ENCODE data around the gene TMF1.

TMF1 gene

GRCh38 chr3:69088063-69088462 lies 35.9 kb upstream of the TMF1 start:
- Histone ChIP-seq H3K9ac (no peak overlapping the region; the same call in 1 of the 2 replicates), H3K36me3 (peaks cover 13% of the 10 kb centered on the region; the same call in 1 of the 2 replicates), H3K4me3 (no peak overlapping the region), H3K4me1 (peaks cover 81% of the 10 kb centered on the region), H4K20me1 (no peaks in the 10 kb centered on the region), H3K4me2 (peak overlapping the region; percentile 87; the same call in 1 of the 2 replicates), H3K27ac (no peak overlapping the region), H3K9me3 (no peaks in the 10 kb centered on the region), H3K27me3 (no peaks in the 10 kb centered on the region)
- TF ChIP-seq Cebpa-rat (IDR thresholded peaks at IDR 0.05): no peak

GRCh38 chr3:69087030-69087791 lies 35.1 kb upstream of the TMF1 start:
- no peak for TF ChIP-seq Cebpa-rat (IDR thresholded peaks at IDR 0.05)
- H3K27me3 ChIP-seq: no peaks in the 10 kb centered on the region
- peak overlapping the region; percentile 85 for H3K9ac ChIP-seq
- no peaks in the 10 kb centered on the region for H3K9me3 ChIP-seq
- peak overlapping the region; percentile 92; the same call in 1 of the 2 replicates for H3K4me3 ChIP-seq
- H3K27ac ChIP-seq: no peak overlapping the region
- no peaks in the 10 kb centered on the region for H4K20me1 ChIP-seq
- H3K4me1 ChIP-seq: peaks cover 81% of the 10 kb centered on the region
- peak overlapping the region; percentile 87 for H3K4me2 ChIP-seq
- peaks cover 13% of the 10 kb centered on the region; the same call in 1 of the 2 replicates for H3K36me3 ChIP-seq

- peak overlapping the region; percentile 87 for H3K4me2 ChIP-seq
- H3K27me3 ChIP-seq: no peaks in the 10 kb centered on the region
- H4K20me1 ChIP-seq: no peaks in the 10 kb centered on the region
- TF ChIP-seq Cebpa-rat (IDR thresholded peaks at IDR 0.05): no peak
- H3K36me3 ChIP-seq: peaks cover 13% of the 10 kb centered on the region; the same call in 1 of the 2 replicates
- peak overlapping the region; percentile 92 for H3K4me3 ChIP-seq
- H3K9me3 ChIP-seq: no peaks in the 10 kb centered on the region
- H3K9ac ChIP-seq: peak overlapping the region; percentile 85
- peaks cover 83% of the 10 kb centered on the region for H3K4me1 ChIP-seq
- H3K27ac ChIP-seq: peak overlapping the region; percentile 68
These were observed 33.9 kb upstream of the TMF1 start for GRCh38 chr3:69085833-69086722.

- no peak for TF ChIP-seq Cebpa-rat (IDR thresholded peaks at IDR 0.05)
- Histone ChIP-seq H4K20me1 (no peaks in the 10 kb centered on the region), H3K27me3 (no peaks in the 10 kb centered on the region), H3K36me3 (peaks cover 11% of the 10 kb centered on the region; the same call in 1 of the 2 replicates), H3K4me1 (peaks cover 83% of the 10 kb centered on the region), H3K9me3 (no peaks in the 10 kb centered on the region), H3K4me3 (peak overlapping the region; percentile 92), H3K27ac (peak overlapping the region; percentile 68), H3K4me2 (peak overlapping the region; percentile 87), H3K9ac (peak overlapping the region; percentile 85)
These were observed 33.2 kb upstream of the TMF1 start for GRCh38 chr3:69085168-69085832.

- H3K4me3 ChIP-seq: peak within 1 kb of the TSS; percentile 92
- peaks cover 78% of the 10 kb centered on the region for H3K4me1 ChIP-seq
- no peak for TF ChIP-seq Cebpa-rat (IDR thresholded peaks at IDR 0.05)
- peaks cover 3% of the 10 kb centered on the region for H4K20me1 ChIP-seq
- H3K36me3 ChIP-seq: peaks cover 4% of the 10 kb centered on the region; the same call in 1 of the 2 replicates
- no peaks in the 10 kb centered on the region for H3K9me3 ChIP-seq
- peak within 1 kb of the TSS; percentile 87 for H3K4me2 ChIP-seq
- peak within 1 kb of the TSS; percentile 85 for H3K9ac ChIP-seq
- no peaks in the 10 kb centered on the region for H3K27me3 ChIP-seq
- peak within 1 kb of the TSS; percentile 68 for H3K27ac ChIP-seq
These were observed 32.4 kb upstream of the TMF1 start, which contains the start of gene ARL6IP5 for GRCh38 chr3:69084326-69085167. TSS of gene ARL6IP5 (plus strand) at chr3:69084937. CDS start at chr3:69085048, 111 bp downstream.

GRCh38 chr3:69082805-69083204 lies 30.7 kb upstream of the TMF1 start:
- Histone ChIP-seq H3K4me2 (peak overlapping the region; percentile 87), H4K20me1 (peaks cover 16% of the 10 kb centered on the region), H3K36me3 (no peaks in the 10 kb centered on the region), H3K27me3 (no peaks in the 10 kb centered on the region), H3K27ac (peak overlapping the region; percentile 50), H3K4me1 (peaks cover 79% of the 10 kb centered on the region), H3K4me3 (peak overlapping the region; percentile 30; the same call in 1 of the 2 replicates), H3K9ac (peak overlapping the region; percentile 45; the same call in 1 of the 2 replicates), H3K9me3 (no peaks in the 10 kb centered on the region)
- no peak for TF ChIP-seq Cebpa-rat (IDR thresholded peaks at IDR 0.05)

GRCh38 chr3:69082361-69082760 lies 30.2 kb upstream of the TMF1 start:
- Histone ChIP-seq H3K4me2 (peak overlapping the region; percentile 87), H3K9me3 (no peaks in the 10 kb centered on the region), H3K4me1 (peaks cover 77% of the 10 kb centered on the region), H3K27ac (peak overlapping the region; percentile 50), H3K9ac (peak overlapping the region; percentile 45), H3K4me3 (peak overlapping the region; percentile 30; the same call in 1 of the 2 replicates), H4K20me1 (peaks cover 16% of the 10 kb centered on the region), H3K36me3 (no peaks in the 10 kb centered on the region), H3K27me3 (no peaks in the 10 kb centered on the region)
- no peak for TF ChIP-seq Cebpa-rat (IDR thresholded peaks at IDR 0.05)

GRCh38 chr3:69081583-69082262 lies 29.6 kb upstream of the TMF1 start:
- H3K9ac ChIP-seq: peak overlapping the region; percentile 45
- peak overlapping the region; percentile 50 for H3K27ac ChIP-seq
- H3K9me3 ChIP-seq: no peaks in the 10 kb centered on the region
- peak overlapping the region; percentile 87 for H3K4me2 ChIP-seq
- H3K4me3 ChIP-seq: no peak overlapping the region
- H3K36me3 ChIP-seq: peaks cover under 1% of the 10 kb centered on the region; the same call in 1 of the 2 replicates
- H3K27me3 ChIP-seq: no peaks in the 10 kb centered on the region
- H4K20me1 ChIP-seq: peaks cover 16% of the 10 kb centered on the region
- TF ChIP-seq Cebpa-rat (IDR thresholded peaks at IDR 0.05): no peak
- H3K4me1 ChIP-seq: peaks cover 71% of the 10 kb centered on the region
